B cell (primary cell): Measurements from ENCODE around the gene FBXL13. TPM values are rescaled to one million over a fixed set of nuclear protein-coding genes. Genes with fewer than 3 reads are reported as not detected.

Experiments used
- ATAC-seq: fragments of 200-7000 bp; cut with Tn5 transposase; one replicate; pipeline ENCODE4 v1.10.0; 2021; ENCODE audit warnings: low read depth, mild to moderate bottlenecking, moderate number of reproducible peaks, moderate library complexity
- CTCF ChIA-PET: fragments of 350-600 bp; sonication (Branson Sonifier 250); formaldehyde crosslinking; loops from one replicate; lab custom pipeline; 2021; ENCODE audit warnings: antibody characterized with exemption, inconsistent platforms; lab: Charles Lee
- POLR2A ChIA-PET: fragments of 350-600 bp; sonication (Branson Sonifier 250); formaldehyde crosslinking; loops from one replicate; lab custom pipeline; 2021; ENCODE audit warnings: antibody characterized with exemption; lab: Charles Lee
- DNase-seq: peaks from one replicate; pipeline ENCODE4 v3.0.0; 2013
- H2AFZ ChIP-seq: 2 replicates; pipeline ENCODE4 v1.6.1; 2012; ENCODE audit warnings: mild to moderate bottlenecking, low read depth, low read length; ENCODE audit not compliant: insufficient read depth, poor library complexity, severe bottlenecking
- H3K27ac ChIP-seq, 2 donors: 1 replicate in 1 of 2; 2 replicates in 1 of 2; pipeline ENCODE4 v1.5.1; 2012 to 2013; ENCODE audit warnings: low read length in 2 of 2, mild to moderate bottlenecking in 2 of 2, moderate library complexity in 1 of 2
- H3K27me3 ChIP-seq, 4 experiments: fragments of 200-600 bp in 1 of 4; sonication (generic) in 1 of 4; replicated peaks in 1 of 4; 1 replicate in 2 of 4; 2 replicates in 2 of 4; pipeline versions ENCODE4 v1.6.1 to v1.7.0; 2013 to 2016; ENCODE audit warnings: low read length in 3 of 4, mild to moderate bottlenecking in 2 of 4, mixed read lengths in 1 of 4, moderate library complexity in 1 of 4; ENCODE audit not compliant: insufficient read depth in 4 of 4, control insufficient read depth in 3 of 4; ENCODE audit errors: control extremely low read depth in 1 of 4
- H3K36me3 ChIP-seq, 2 experiments: replicated peaks in 1 of 2; 1 replicate in 1 of 2; 2 replicates in 1 of 2; pipeline versions ENCODE4 v1.6.1 to v1.7.1; 2013; ENCODE audit warnings: low read length in 1 of 2; ENCODE audit not compliant: insufficient read depth in 2 of 2, control insufficient read depth in 1 of 2; ENCODE audit errors: control extremely low read depth in 1 of 2, extremely low read depth in 1 of 2
- H3K4me1 ChIP-seq, 2 donors: fragments of 200-600 bp in 1 of 2; sonication (generic) in 1 of 2; 1 replicate in 1 of 2; 2 replicates in 1 of 2; pipeline versions ENCODE4 v1.5.1 to v1.6.1; 2013 to 2017; ENCODE audit warnings: low read length in 2 of 2; ENCODE audit not compliant: control insufficient read depth in 2 of 2, insufficient read depth in 2 of 2
- H3K4me2 ChIP-seq: replicated peaks from 2 replicates; pipeline ENCODE3; 2012; ENCODE audit warnings: mild to moderate bottlenecking, low read depth, low read length; ENCODE audit not compliant: poor library complexity, severe bottlenecking
- H3K4me3 ChIP-seq, 5 experiments: fragments of 200-600 bp in 1 of 5; sonication (generic) in 1 of 5; 1 replicate in 3 of 5; 2 replicates in 2 of 5; pipeline versions ENCODE4 v1.5.1 to v1.7.0; 2011 to 2016; ENCODE audit warnings: low read length in 4 of 5, mild to moderate bottlenecking in 4 of 5, low read depth in 2 of 5, control low read depth in 1 of 5, moderate library complexity in 1 of 5; ENCODE audit not compliant: insufficient read depth in 1 of 5; ENCODE audit errors: control extremely low read depth in 1 of 5, extremely low read depth in 1 of 5
- H3K79me2 ChIP-seq: fragments of 200-600 bp; sonication (generic); one replicate; pipeline ENCODE4 v1.6.0; 2016; ENCODE audit warnings: low read length; ENCODE audit not compliant: control insufficient read depth, insufficient read depth
- H3K9ac ChIP-seq: fragments of 200-600 bp; sonication (generic); 2 replicates; pipeline ENCODE4 v1.6.1; 2017; ENCODE audit warnings: mild to moderate bottlenecking, low read length, moderate library complexity
- H3K9me3 ChIP-seq, 3 donors: one replicate each; pipeline versions ENCODE4 v1.6.1 to v1.7.1; 2013; ENCODE audit warnings: low read length in 2 of 3; ENCODE audit not compliant: control insufficient read depth in 2 of 3, insufficient read depth in 1 of 3; ENCODE audit errors: control extremely low read depth in 1 of 3
- H4K20me1 ChIP-seq: 2 replicates; pipeline ENCODE4 v1.6.0; 2012; ENCODE audit warnings: mild to moderate bottlenecking, low read length; ENCODE audit not compliant: insufficient read depth, control insufficient read depth, poor library complexity, severe bottlenecking
- H3K27ac Mint-ChIP-seq: one replicate; pipeline ENCODE4 v1.8.0; 2021; ENCODE audit warnings: mixed read lengths
- H3K27me3 Mint-ChIP-seq: one replicate; pipeline ENCODE4 v1.8.0; 2021; ENCODE audit warnings: mixed read lengths
- H3K4me1 Mint-ChIP-seq: one replicate; pipeline ENCODE4 v1.8.0; 2021; ENCODE audit warnings: mixed read lengths
- H3K4me3 Mint-ChIP-seq: one replicate; pipeline ENCODE4 v1.8.0; 2021; ENCODE audit warnings: mixed read lengths
- H3K9me3 Mint-ChIP-seq: one replicate; pipeline ENCODE4 v1.8.0; 2022; ENCODE audit warnings: mixed read lengths; ENCODE audit not compliant: insufficient read depth
- CTCF ChIP-seq: fragments of 200-600 bp; IDR thresholded peaks from one replicate; pipeline ENCODE4 v1.8.0; 2022; ENCODE audit warnings: antibody characterized with exemption, mild to moderate bottlenecking
- EZH2 ChIP-seq: IDR thresholded peaks from 2 replicates; pipeline ENCODE4 v1.6.1; 2012; ENCODE audit warnings: borderline replicate concordance, low read depth, mild to moderate bottlenecking, moderate library complexity, low read length; ENCODE audit not compliant: insufficient read depth, poor library complexity, severe bottlenecking
- WGBS: methylation state at CpG from one replicate; pipeline ENCODE4 v1.1.5; 2013; ENCODE audit warnings: missing lambda C conversion rate; ENCODE audit not compliant: insufficient coverage; 5-methylcytosine and 5-hydroxymethylcytosine counted together
- intact Hi-C: fragments of 100-400 bp; cut with micrococcal nuclease; formaldehyde crosslinking; loops from one replicate; pipeline ENCODE4 v1.10.0; 2022
- polyA plus RNA-seq: library from polyadenylated mRNA; depleted of rRNA; stranded (reverse); fragments of >200 nt; gene quantifications from 2 replicates; pipeline ENCODE4 v1.2.3, GENCODE V29; 2012
- total RNA-seq, 2 donors: library from RNA; stranded (reverse); fragments of 120-200 nt in 1 of 2; gene quantifications; 1 replicate in 1 of 2; 2 replicates in 1 of 2; pipeline versions ENCODE4 v1.2.3 to v1.2.4, GENCODE V29; 2013 to 2022

FBXL13 gene
- total and polyA plus RNA-seq, 2 donors (not counting 1 experiment from before 2014, with no cell fraction given): 0.22 to 4.0 TPM

DNA sequence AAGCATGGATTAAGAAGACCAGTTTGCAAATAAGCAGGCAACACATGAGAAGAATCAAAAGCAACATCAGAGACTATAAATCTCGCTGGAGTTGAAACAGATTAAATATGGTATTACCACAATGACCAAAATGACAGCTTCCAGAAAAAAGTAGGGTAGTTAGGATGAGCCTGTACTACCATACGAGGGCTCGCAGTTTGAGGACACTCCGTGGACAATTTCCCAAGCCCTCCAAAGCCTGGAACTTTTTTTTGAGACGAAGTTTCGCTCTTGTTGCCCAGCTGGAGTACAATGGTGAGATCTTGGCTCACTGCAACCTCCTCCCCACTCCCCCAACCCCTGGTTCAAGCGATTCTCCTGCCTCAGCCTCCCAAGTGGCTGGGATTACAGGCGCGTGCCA lies 160.8 kb downstream of the FBXL13 start:
- Histone ChIP-seq H2AFZ (no peak overlapping the region), H3K9ac (no peak overlapping the region), H3K4me2 (no peak overlapping the region), H3K36me3 (no peaks in the 10 kb centered on the region), H3K27ac (no peak overlapping the region), H3K4me3 (no peak overlapping the region), H3K79me2 (no peaks in the 10 kb centered on the region), H3K9me3 (peaks cover 0 to 6% (median 0%) of the 10 kb centered on the region in 3 donors), H4K20me1 (no peaks in the 10 kb centered on the region), H3K27me3 (peaks cover 0 to 3% (median 0%) of the 10 kb centered on the region in 4 experiments), H3K4me1 (no peaks in the 10 kb centered on the region)
- CTCF ChIA-PET: no interaction called here
- Mint-ChIP-seq H3K27ac (no peak overlapping the region), H3K4me3 (no peak overlapping the region), H3K9me3 (no peaks in the 10 kb centered on the region), H3K27me3 (no peaks in the 10 kb centered on the region), H3K4me1 (peaks cover 3% of the 10 kb centered on the region)
- intact Hi-C loops: no loop called here
- DNase-seq (no peak), ATAC-seq (no peak)
- no peak for TF ChIP-seq EZH2
- TF ChIP-seq CTCF: no peak
- WGBS: 89% methylated on average over 5 of the region's 9 CpGs
- POLR2A ChIA-PET: no interaction called here

DNA sequence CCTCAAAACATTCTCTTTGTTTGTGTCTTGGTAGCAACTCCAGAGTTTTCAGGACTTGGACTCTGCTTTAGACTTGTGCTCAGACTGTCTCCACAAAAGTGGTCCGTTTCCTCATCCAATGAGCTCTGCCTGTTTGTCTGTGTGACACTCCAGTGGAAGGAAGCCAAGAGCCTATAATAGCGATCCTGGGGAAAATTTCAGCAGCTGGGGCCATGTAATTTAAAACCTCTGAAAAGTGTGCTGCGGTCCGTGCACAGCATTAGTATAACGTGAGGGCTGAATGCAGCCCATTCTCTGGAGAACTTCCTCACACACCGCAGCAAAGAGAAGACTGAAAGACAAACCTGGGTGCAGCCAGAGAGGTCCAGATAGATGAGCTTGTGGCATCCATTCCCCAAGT lies 161.9 kb downstream of the FBXL13 start, which contains the start of gene LRRC17:
Gene LRRC17, plus strand, starts transcription at position 259 of the 400 bp plus-strand sequence. CDS start 20,914 bp downstream, outside the sequence.
- Histone ChIP-seq H3K36me3 (no peaks in the 10 kb centered on the region), H3K4me1 (no peaks in the 10 kb centered on the region), H2AFZ (no peak within 1 kb of the TSS), H3K9me3 (peaks cover 0 to 11% (median 3%) of the 10 kb centered on the region in 3 donors), H3K79me2 (no peaks in the 10 kb centered on the region), H3K4me3 (no peak within 1 kb of the TSS), H3K27ac (no peak within 1 kb of the TSS), H4K20me1 (no peaks in the 10 kb centered on the region), H3K4me2 (no peak within 1 kb of the TSS), H3K27me3 (peaks cover 0 to 3% (median 0%) of the 10 kb centered on the region in 4 experiments), H3K9ac (no peak within 1 kb of the TSS)
- no peak for DNase-seq
- Mint-ChIP-seq H3K9me3 (peaks cover 3% of the 10 kb centered on the region), H3K27me3 (no peaks in the 10 kb centered on the region), H3K4me1 (peaks cover 3% of the 10 kb centered on the region), H3K27ac (no peak within 1 kb of the TSS), H3K4me3 (no peak within 1 kb of the TSS)
- WGBS: 44% methylated on average over 6 of the region's 6 CpGs
- TF ChIP-seq CTCF (no peak), EZH2 (no peak)
- no peak for ATAC-seq
- intact Hi-C loops: no loop called here
- POLR2A ChIA-PET: no interaction called here
- CTCF ChIA-PET: no interaction called here
